IgD-negative memory B cell (primary cell): ENCODE data around the gene DDX27. TPM values are rescaled to one million over a fixed set of nuclear protein-coding genes. Genes with fewer than 3 reads are reported as not detected.
A peak's percentile ranks its signal among the peaks of the same experiment; 100 is the strongest.

Experiments
- H3K27ac Mint-ChIP-seq, 3 donors: one replicate each; pipeline ENCODE4 v1.8.0; 2020 to 2022; ENCODE audit warnings: mild to moderate bottlenecking in 3 of 3, mixed read lengths in 3 of 3, moderate library complexity in 1 of 3
- H3K27me3 Mint-ChIP-seq: one replicate; pipeline ENCODE4 v1.8.0; 2021; ENCODE audit warnings: mixed read lengths
- H3K36me3 Mint-ChIP-seq: one replicate; pipeline ENCODE4 v1.8.0; 2020; ENCODE audit warnings: mild to moderate bottlenecking, mixed read lengths
- H3K4me1 Mint-ChIP-seq, 3 donors: one replicate each; pipeline ENCODE4 v1.8.0; 2020 to 2022; ENCODE audit warnings: mixed read lengths in 3 of 3, mild to moderate bottlenecking in 1 of 3
- H3K4me3 Mint-ChIP-seq, 4 donors: one replicate each; pipeline ENCODE4 v1.8.0; 2020 to 2022; ENCODE audit warnings: mild to moderate bottlenecking in 4 of 4, mixed read lengths in 4 of 4, moderate library complexity in 3 of 4
- H3K9me3 Mint-ChIP-seq, 3 donors: one replicate each; pipeline ENCODE4 v1.8.0; 2020 to 2021; ENCODE audit warnings: mixed read lengths in 3 of 3, mild to moderate bottlenecking in 1 of 3
- polyA plus RNA-seq: library from polyadenylated mRNA; unstranded; fragments of 300-500 nt; fragmentation: Illumina TruSeq; gene quantifications from one replicate; pipeline ENCODE4 v1.2.3, GENCODE V29; 2021

Gene DDX27
- polyA plus RNA-seq, 1 donor from 2014 or later = 62.8 TPM

- Mint-ChIP-seq H3K9me3 (no peaks in the 10 kb centered on the region), H3K27me3 (no peaks in the 10 kb centered on the region), H3K36me3 (peaks cover 4% of the 10 kb centered on the region), H3K27ac (peak overlapping the region in 1 of 3 donors; percentile 90), H3K4me1 (peaks cover 0 to 2% (median 0%) of the 10 kb centered on the region in 3 donors), H3K4me3 (no peak overlapping the region)
Measured at GRCh38 chr20:49248301-49248700, 29.1 kb downstream of the DDX27 start.

- Mint-ChIP-seq H3K27me3 (no peaks in the 10 kb centered on the region), H3K4me3 (no peak overlapping the region), H3K36me3 (peaks cover 4% of the 10 kb centered on the region), H3K27ac (no peak overlapping the region), H3K4me1 (peaks cover 0 to 2% (median 0%) of the 10 kb centered on the region in 3 donors), H3K9me3 (no peaks in the 10 kb centered on the region)
Measured at GRCh38 chr20:49248879-49249665, 29.9 kb downstream of the DDX27 start.

GRCh38 chr20:49252556-49253350 is 33.5 kb downstream of the DDX27 start:
- H3K9me3 Mint-ChIP-seq = no peaks in the 10 kb centered on the region
- H3K4me1 Mint-ChIP-seq = no peaks in the 10 kb centered on the region
- H3K27ac Mint-ChIP-seq = no peak overlapping the region
- no peaks in the 10 kb centered on the region for H3K27me3 Mint-ChIP-seq
- H3K4me3 Mint-ChIP-seq = no peak overlapping the region
- H3K36me3 Mint-ChIP-seq = peaks cover 5% of the 10 kb centered on the region

GRCh38 chr20:49256261-49256660 is 37.0 kb downstream of the DDX27 start:
- peaks cover 0 to under 1% (median 0%) of the 10 kb centered on the region in 3 donors for H3K9me3 Mint-ChIP-seq
- peaks cover 12% of the 10 kb centered on the region for H3K36me3 Mint-ChIP-seq
- no peak overlapping the region for H3K27ac Mint-ChIP-seq
- no peaks in the 10 kb centered on the region for H3K4me1 Mint-ChIP-seq
- no peak overlapping the region for H3K4me3 Mint-ChIP-seq
- H3K27me3 Mint-ChIP-seq = no peaks in the 10 kb centered on the region

- Mint-ChIP-seq H3K9me3 (peaks cover 0 to 2% (median 0%) of the 10 kb centered on the region in 3 donors), H3K27ac (no peak overlapping the region), H3K4me1 (peaks cover 0 to 2% (median 2%) of the 10 kb centered on the region in 3 donors), H3K36me3 (peaks cover 17% of the 10 kb centered on the region), H3K27me3 (no peaks in the 10 kb centered on the region), H3K4me3 (no peak overlapping the region)
Measured at GRCh38 chr20:49259284-49259683, 40.1 kb downstream of the DDX27 start.

- no peaks in the 10 kb centered on the region for H3K27me3 Mint-ChIP-seq
- H3K4me3 Mint-ChIP-seq = no peak overlapping the region
- peaks cover 0 to 2% (median 0%) of the 10 kb centered on the region in 3 donors for H3K9me3 Mint-ChIP-seq
- no peak overlapping the region for H3K27ac Mint-ChIP-seq
- H3K4me1 Mint-ChIP-seq = peaks cover 0 to 2% (median 2%) of the 10 kb centered on the region in 3 donors
- H3K36me3 Mint-ChIP-seq = peaks cover 20% of the 10 kb centered on the region
Measured at GRCh38 chr20:49259799-49260198, 40.6 kb downstream of the DDX27 start.

- Mint-ChIP-seq H3K4me1 (peaks cover 0 to 2% (median 2%) of the 10 kb centered on the region in 3 donors), H3K27ac (no peak overlapping the region), H3K36me3 (peaks cover 20% of the 10 kb centered on the region)
Measured at GRCh38 chr20:49260218-49260617, 41.0 kb downstream of the DDX27 start.

GRCh38 chr20:49261173-49261572 is 42.0 kb downstream of the DDX27 start:
- H3K27ac Mint-ChIP-seq = no peak overlapping the region
- H3K27me3 Mint-ChIP-seq = no peaks in the 10 kb centered on the region
- no peak overlapping the region for H3K4me3 Mint-ChIP-seq
- H3K36me3 Mint-ChIP-seq = peaks cover 20% of the 10 kb centered on the region
- peaks cover 0 to 2% (median 0%) of the 10 kb centered on the region in 3 donors for H3K9me3 Mint-ChIP-seq
- H3K4me1 Mint-ChIP-seq = peaks cover 4 to 7% (median 4%) of the 10 kb centered on the region in 3 donors

More at GRCh38 chr20:49260218-49260617, 41.0 kb downstream of the DDX27 start:
- H3K9me3 Mint-ChIP-seq = peaks cover 0 to 2% (median 0%) of the 10 kb centered on the region in 3 donors
- H3K27me3 Mint-ChIP-seq = no peaks in the 10 kb centered on the region
- H3K4me3 Mint-ChIP-seq = no peak overlapping the region

GRCh38 chr20:49262444-49262843 is 43.2 kb downstream of the DDX27 start:
- Mint-ChIP-seq H3K27ac (no peak overlapping the region), H3K4me1 (peaks cover 13 to 15% (median 13%) of the 10 kb centered on the region in 3 donors), H3K27me3 (no peaks in the 10 kb centered on the region), H3K9me3 (peaks cover 0 to 2% (median 0%) of the 10 kb centered on the region in 3 donors), H3K36me3 (peaks cover 23% of the 10 kb centered on the region), H3K4me3 (no peak overlapping the region)

GRCh38 chr20:49267327-49267726 is 48.1 kb downstream of the DDX27 start:
- H3K27me3 Mint-ChIP-seq = no peaks in the 10 kb centered on the region
- peaks cover 29 to 48% (median 31%) of the 10 kb centered on the region in 3 donors for H3K4me1 Mint-ChIP-seq
- H3K27ac Mint-ChIP-seq = peak overlapping the region; percentile 35 to 93 (median 64)
- H3K36me3 Mint-ChIP-seq = peaks cover 28% of the 10 kb centered on the region
- H3K4me3 Mint-ChIP-seq = peak overlapping the region; percentile 58 to 92 (median 90)
- peaks cover 0 to 3% (median 3%) of the 10 kb centered on the region in 3 donors for H3K9me3 Mint-ChIP-seq

GRCh38 chr20:49268600-49269365 is 49.6 kb downstream of the DDX27 start:
- Mint-ChIP-seq H3K27ac (peak overlapping the region in 2 of 3 donors; percentile 9 to 65), H3K4me1 (peaks cover 35 to 51% (median 37%) of the 10 kb centered on the region in 3 donors), H3K36me3 (peaks cover 24% of the 10 kb centered on the region), H3K9me3 (peaks cover 0 to 3% (median 3%) of the 10 kb centered on the region in 3 donors), H3K27me3 (no peaks in the 10 kb centered on the region), H3K4me3 (peak overlapping the region; percentile 50 to 73 (median 66))

GRCh38 chr20:49270177-49270576 is 51.0 kb downstream of the DDX27 start:
- no peaks in the 10 kb centered on the region for H3K27me3 Mint-ChIP-seq
- peak overlapping the region in 3 of 4 donors; percentile 7 to 66 (median 61) for H3K4me3 Mint-ChIP-seq
- peak overlapping the region in 2 of 3 donors; percentile 19 to 24 for H3K27ac Mint-ChIP-seq
- peaks cover 20% of the 10 kb centered on the region for H3K36me3 Mint-ChIP-seq
- H3K9me3 Mint-ChIP-seq = peaks cover 0 to 3% (median 3%) of the 10 kb centered on the region in 3 donors
- peaks cover 37 to 54% (median 37%) of the 10 kb centered on the region in 3 donors for H3K4me1 Mint-ChIP-seq

- peaks cover 0 to 3% (median 3%) of the 10 kb centered on the region in 3 donors for H3K9me3 Mint-ChIP-seq
- peak overlapping the region in 3 of 4 donors; percentile 7 to 56 (median 23) for H3K4me3 Mint-ChIP-seq
- H3K36me3 Mint-ChIP-seq = peaks cover 21% of the 10 kb centered on the region
- no peaks in the 10 kb centered on the region for H3K27me3 Mint-ChIP-seq
- peaks cover 39 to 56% (median 39%) of the 10 kb centered on the region in 3 donors for H3K4me1 Mint-ChIP-seq
- peak overlapping the region in 2 of 3 donors; percentile 11 to 19 for H3K27ac Mint-ChIP-seq
Measured at GRCh38 chr20:49270736-49271135, 51.5 kb downstream of the DDX27 start.

- Mint-ChIP-seq H3K27me3 (no peaks in the 10 kb centered on the region), H3K36me3 (peaks cover 16% of the 10 kb centered on the region), H3K4me3 (peak overlapping the region; percentile 48 to 78 (median 62)), H3K4me1 (peaks cover 35 to 54% (median 38%) of the 10 kb centered on the region in 3 donors), H3K27ac (peak overlapping the region in 2 of 3 donors; percentile 17 to 70), H3K9me3 (peaks cover 0 to 3% (median 3%) of the 10 kb centered on the region in 3 donors)
Measured at GRCh38 chr20:49272654-49273053, 53.4 kb downstream of the DDX27 start.
